Mucosa of descending colon (tissue), 3 donors: ENCODE results near the gene TPBGL. TPM values are rescaled to one million over a fixed set of nuclear protein-coding genes. Genes with fewer than 3 reads are reported as not detected.

Experiments used
- ATAC-seq: fragments of 200-7000 bp; cut with Tn5 transposase; one replicate; pipeline ENCODE4 v1.9.1; 2020; ENCODE audit warnings: mild to moderate bottlenecking, moderate library complexity
- DNase-seq, 3 donors: peaks; one replicate each; pipeline ENCODE4 v3.0.0-alpha.2; 2020
- H3K36me3 ChIP-seq: fragments of 200-600 bp; one replicate; pipeline ENCODE4 v1.8.0; 2021; ENCODE audit warnings: low read depth, mild to moderate bottlenecking
- H3K4me1 ChIP-seq: fragments of 200-600 bp; one replicate; pipeline ENCODE4 v1.8.0; 2021; ENCODE audit warnings: low read depth, mild to moderate bottlenecking
- H3K4me3 ChIP-seq: fragments of 200-600 bp; one replicate; pipeline ENCODE4 v1.8.0; 2021; ENCODE audit warnings: mild to moderate bottlenecking
- H3K9me3 ChIP-seq: fragments of 200-600 bp; one replicate; pipeline ENCODE4 v1.8.0; 2021; ENCODE audit warnings: mild to moderate bottlenecking
- intact Hi-C, 2 donors: fragments of 100-400 bp; cut with DNase I in 1 of 2; cut with micrococcal nuclease in 1 of 2; formaldehyde crosslinking; loops; one replicate each; pipeline versions ENCODE4 v1.11.0 to v1.11.1; 2022; cut with DNase I, micrococcal nuclease
- total RNA-seq, 3 donors: library from RNA; stranded (reverse); fragmentation: NEBNext Ultra II Directional in 2 of 3; extraction: Animal tissue kit (Norgen Biotek cat#: 25700) in 2 of 3; gene quantifications; one replicate each; pipeline versions ENCODE4 v1.2.1 to v1.2.4, GENCODE V29; 2021 to 2023
- TF ChIP-seq, protein P1 (sequence below): fragments of 200-600 bp; IDR thresholded peaks from one replicate; pipeline ENCODE4 v1.8.0; 2022; ENCODE audit warnings: antibody characterized with exemption, mild to moderate bottlenecking
- donor health status: DM: no; HTN: no; CAD: no; lungs with moderate emphysema.
- donor health status: DM: no; HTN: no; CAD: no.
- donor health status: DM: no; HTN: yes; CAD: no.

The TPBGL gene
- total RNA-seq, 3 donors from 2014 or later, result 0.17 to 0.57 TPM; not detected in 1

DNA sequence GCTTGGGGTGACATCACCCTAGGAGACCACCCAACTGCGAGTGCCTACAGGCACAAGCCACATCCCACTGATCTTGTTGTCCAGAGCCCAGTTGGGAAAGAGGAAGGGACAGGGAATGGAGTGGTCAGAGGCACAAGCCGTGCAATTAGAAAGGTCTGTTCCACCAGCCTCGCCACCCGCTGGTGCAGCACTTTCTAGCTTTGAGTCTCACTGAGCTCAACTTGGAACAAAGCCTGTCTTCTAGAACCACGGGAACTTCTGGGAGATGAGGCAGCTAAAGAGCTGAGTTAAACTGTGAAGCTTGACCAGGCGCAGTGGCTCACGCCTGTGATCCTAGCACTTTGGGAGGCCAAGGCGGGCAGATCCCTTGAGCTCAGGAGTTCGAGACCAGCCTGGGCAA lies 29.3 kb downstream of the TPBGL start:
- DNase-seq (peak in 1 of 3 donors; percentile 4), ATAC-seq (no peak)
- peaks cover 4% of the 10 kb centered on the region for H3K36me3 ChIP-seq
- TF ChIP-seq, protein P1, sequence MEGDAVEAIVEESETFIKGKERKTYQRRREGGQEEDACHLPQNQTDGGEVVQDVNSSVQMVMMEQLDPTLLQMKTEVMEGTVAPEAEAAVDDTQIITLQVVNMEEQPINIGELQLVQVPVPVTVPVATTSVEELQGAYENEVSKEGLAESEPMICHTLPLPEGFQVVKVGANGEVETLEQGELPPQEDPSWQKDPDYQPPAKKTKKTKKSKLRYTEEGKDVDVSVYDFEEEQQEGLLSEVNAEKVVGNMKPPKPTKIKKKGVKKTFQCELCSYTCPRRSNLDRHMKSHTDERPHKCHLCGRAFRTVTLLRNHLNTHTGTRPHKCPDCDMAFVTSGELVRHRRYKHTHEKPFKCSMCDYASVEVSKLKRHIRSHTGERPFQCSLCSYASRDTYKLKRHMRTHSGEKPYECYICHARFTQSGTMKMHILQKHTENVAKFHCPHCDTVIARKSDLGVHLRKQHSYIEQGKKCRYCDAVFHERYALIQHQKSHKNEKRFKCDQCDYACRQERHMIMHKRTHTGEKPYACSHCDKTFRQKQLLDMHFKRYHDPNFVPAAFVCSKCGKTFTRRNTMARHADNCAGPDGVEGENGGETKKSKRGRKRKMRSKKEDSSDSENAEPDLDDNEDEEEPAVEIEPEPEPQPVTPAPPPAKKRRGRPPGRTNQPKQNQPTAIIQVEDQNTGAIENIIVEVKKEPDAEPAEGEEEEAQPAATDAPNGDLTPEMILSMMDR, result no peak
- no peaks in the 10 kb centered on the region for H3K9me3 ChIP-seq
- H3K4me3 ChIP-seq, result no peak overlapping the region
- intact Hi-C loops, result no loop called here
- no peaks in the 10 kb centered on the region for H3K4me1 ChIP-seq

DNA sequence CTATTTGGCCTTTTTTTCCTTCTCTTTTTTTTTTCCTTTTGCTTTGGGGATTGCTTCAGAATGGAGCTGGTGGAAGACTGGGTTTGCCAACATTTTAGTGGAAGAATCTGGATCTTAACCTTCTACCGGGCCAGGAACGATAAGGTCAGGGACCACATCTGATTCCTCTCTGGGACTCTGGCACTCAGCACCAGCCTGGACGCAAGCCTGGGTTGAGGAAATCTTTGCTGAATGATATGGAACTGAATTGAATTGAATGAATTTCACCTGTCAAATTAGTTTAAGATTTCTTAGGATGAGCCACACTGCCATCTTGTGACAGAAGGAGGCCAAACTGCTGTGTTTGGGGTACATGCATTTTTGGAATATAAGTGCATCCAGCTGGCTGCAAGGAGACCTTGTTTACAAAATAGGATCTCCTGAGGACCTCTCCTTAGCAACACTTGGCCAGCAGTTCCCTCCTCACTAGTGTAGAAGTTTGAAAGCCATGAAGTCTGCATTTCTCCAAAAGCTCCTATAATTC lies 30.4 kb downstream of the TPBGL start:
- intact Hi-C loops, result no loop called here
- TF ChIP-seq, protein P1, result no peak
- H3K36me3 ChIP-seq, result no peaks in the 10 kb centered on the region
- no peak overlapping the region for H3K4me3 ChIP-seq
- peak in 1 of 3 donors; percentile 4 for DNase-seq
- H3K9me3 ChIP-seq, result no peaks in the 10 kb centered on the region
- ATAC-seq, result no peak
- H3K4me1 ChIP-seq, result no peaks in the 10 kb centered on the region

DNA sequence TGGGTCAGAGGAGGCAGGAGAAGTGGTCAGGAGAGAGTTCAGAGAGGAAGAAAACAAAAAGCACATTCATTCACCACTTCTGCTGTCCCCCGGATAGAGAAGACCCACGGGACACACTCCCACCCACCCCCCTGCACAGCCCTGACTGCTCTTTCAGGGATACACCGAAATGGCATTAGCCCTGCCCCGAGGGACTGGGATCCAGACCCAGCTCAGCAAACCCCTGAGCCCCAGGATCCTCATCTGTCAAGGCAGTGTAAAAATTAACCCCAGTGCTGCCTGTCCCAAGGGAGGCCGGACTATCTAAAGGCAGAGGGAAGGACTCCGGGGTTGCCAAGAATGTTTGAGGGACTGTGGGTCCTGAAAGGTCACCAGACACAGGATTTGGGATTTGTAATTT lies 31.2 kb downstream of the TPBGL start:
- H3K4me3 ChIP-seq, result no peak overlapping the region
- H3K36me3 ChIP-seq, result no peaks in the 10 kb centered on the region
- TF ChIP-seq, protein P1, result no peak
- H3K9me3 ChIP-seq, result no peaks in the 10 kb centered on the region
- no peak for ATAC-seq
- intact Hi-C loops, result no loop called here
- no peaks in the 10 kb centered on the region for H3K4me1 ChIP-seq
- DNase-seq, result peak in 1 of 3 donors; percentile 3

DNA sequence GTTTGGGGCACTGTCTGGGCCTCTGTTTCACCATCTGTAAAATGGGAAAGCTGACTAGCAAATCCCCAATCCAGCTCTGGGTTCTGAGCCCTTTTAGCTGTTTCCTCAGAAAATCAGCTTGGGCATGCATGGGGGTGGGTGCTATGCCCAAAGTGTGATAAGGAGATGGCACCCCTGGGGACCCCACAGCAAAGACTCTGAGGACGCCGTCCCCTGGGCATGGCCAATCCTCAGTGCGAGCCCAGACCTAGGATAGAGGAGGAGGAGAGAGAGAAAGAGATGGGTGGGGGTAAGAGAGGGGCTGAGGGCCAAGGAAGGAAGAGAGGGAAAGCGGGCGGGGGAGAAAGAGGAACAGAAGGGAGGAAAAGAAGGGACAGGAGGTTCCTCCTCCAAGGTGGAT lies 31.8 kb downstream of the TPBGL start:
- no peaks in the 10 kb centered on the region for H3K4me1 ChIP-seq
- ATAC-seq, result no peak
- TF ChIP-seq, protein P1, result no peak
- H3K4me3 ChIP-seq, result no peak overlapping the region
- H3K9me3 ChIP-seq, result no peaks in the 10 kb centered on the region
- intact Hi-C loops, result no loop called here
- no peak for DNase-seq
- H3K36me3 ChIP-seq, result no peaks in the 10 kb centered on the region

- TF ChIP-seq, protein P1, result no peak
- intact Hi-C loops, result no loop called here
- Histone ChIP-seq H3K4me1 (no peaks in the 10 kb centered on the region), H3K9me3 (no peaks in the 10 kb centered on the region), H3K36me3 (no peaks in the 10 kb centered on the region), H3K4me3 (no peak overlapping the region)
- no peak for ATAC-seq
- DNase-seq, result no peak
Measured at GRCh38 chr11:75272821-75273301, 32.3 kb downstream of the TPBGL start.
